Neuronal stem cell (in vitro differentiated cells): Measurements from ENCODE around the gene PHEX.

ENCODE experiments used
- DNase-seq: peaks from one replicate; pipeline ENCODE4 v3.0.0-alpha.2; 2013; ENCODE audit warnings: low spot score
- H2AFZ ChIP-seq: one replicate; pipeline ENCODE4 v1.6.1; 2013; ENCODE audit warnings: mild to moderate bottlenecking, low read length, inconsistent platforms
- H2AK5ac ChIP-seq: 2 replicates; pipeline ENCODE4 v1.6.1; 2013; ENCODE audit warnings: low read depth, mild to moderate bottlenecking, inconsistent platforms, low read length, moderate library complexity, mixed read lengths
- H2BK120ac ChIP-seq: 2 replicates; pipeline ENCODE4 v1.6.1; 2013; ENCODE audit warnings: low read depth, mild to moderate bottlenecking, inconsistent platforms, low read length, moderate library complexity, mixed read lengths
- H2BK12ac ChIP-seq: one replicate; pipeline ENCODE4 v1.6.1; 2013; ENCODE audit warnings: low read length, inconsistent platforms
- H2BK15ac ChIP-seq: 2 replicates; pipeline ENCODE4 v1.6.1; 2013; ENCODE audit warnings: mild to moderate bottlenecking, low read length, inconsistent platforms, mixed read lengths
- H2BK5ac ChIP-seq: one replicate; pipeline ENCODE4 v1.6.1; 2013; ENCODE audit warnings: inconsistent platforms, mild to moderate bottlenecking, low read length, moderate library complexity
- H3K14ac ChIP-seq: one replicate; pipeline ENCODE4 v1.6.1; 2013; ENCODE audit warnings: low read length, inconsistent platforms
- H3K18ac ChIP-seq: 2 replicates; pipeline ENCODE4 v1.6.1; 2013; ENCODE audit warnings: low read length, inconsistent platforms
- H3K23ac ChIP-seq: 2 replicates; pipeline ENCODE4 v1.6.1; 2013; ENCODE audit warnings: low read depth, mild to moderate bottlenecking, mixed read lengths, low read length, inconsistent platforms; ENCODE audit not compliant: poor library complexity
- H3K27ac ChIP-seq: replicated peaks from 3 replicates; pipeline ENCODE4 v1.5.1; 2013; ENCODE audit warnings: low read length, inconsistent platforms
- H3K27me3 ChIP-seq, 3 experiments: 2 replicates each; pipeline ENCODE4 v1.6.1; 2013; ENCODE audit warnings: low read length in 3 of 3, mild to moderate bottlenecking in 2 of 3, inconsistent platforms in 1 of 3, low read depth in 1 of 3, mixed read lengths in 1 of 3, moderate library complexity in 1 of 3; ENCODE audit not compliant: control insufficient read depth in 3 of 3, insufficient read depth in 3 of 3
- H3K36me3 ChIP-seq, 2 donors: replicated peaks in 1 of 2; 2 replicates each; pipeline ENCODE4 v1.6.1; 2013; ENCODE audit warnings: low read length in 2 of 2; ENCODE audit not compliant: control insufficient read depth in 2 of 2, insufficient read depth in 2 of 2
- H3K4ac ChIP-seq: 2 replicates; pipeline ENCODE4 v1.6.1; 2013; ENCODE audit warnings: inconsistent platforms, mild to moderate bottlenecking, low read length, moderate library complexity
- H3K4me1 ChIP-seq, 2 donors: 1 replicate in 1 of 2; 2 replicates in 1 of 2; pipeline ENCODE4 v1.6.1; 2013; ENCODE audit warnings: low read length in 2 of 2, low read depth in 1 of 2; ENCODE audit not compliant: control insufficient read depth in 2 of 2, insufficient read depth in 1 of 2
- H3K4me2 ChIP-seq: one replicate; pipeline ENCODE4 v1.6.1; 2013; ENCODE audit warnings: mild to moderate bottlenecking, low read length, inconsistent platforms; ENCODE audit not compliant: insufficient read depth, poor library complexity, severe bottlenecking
- H3K4me3 ChIP-seq, 2 donors: 2 replicates each; pipeline ENCODE4 v1.5.1; 2013; ENCODE audit warnings: low read length in 2 of 2, mild to moderate bottlenecking in 2 of 2, inconsistent platforms in 1 of 2, moderate library complexity in 1 of 2
- H3K79me1 ChIP-seq: one replicate; pipeline ENCODE4 v1.6.1; 2013; ENCODE audit warnings: low read depth, mild to moderate bottlenecking, inconsistent platforms, low read length, moderate library complexity
- H3K9ac ChIP-seq: one replicate; pipeline ENCODE4 v1.6.1; 2013; ENCODE audit warnings: mild to moderate bottlenecking, low read depth, low read length, inconsistent platforms; ENCODE audit not compliant: poor library complexity
- H3K9me3 ChIP-seq, 2 donors: replicated peaks in 1 of 2; 2 replicates each; pipeline versions ENCODE3 to v1.6.1; 2013; ENCODE audit warnings: low read length in 2 of 2, mild to moderate bottlenecking in 2 of 2, inconsistent platforms in 1 of 2, low read depth in 1 of 2, mixed read lengths in 1 of 2, moderate library complexity in 1 of 2; ENCODE audit not compliant: control insufficient read depth in 2 of 2, insufficient read depth in 1 of 2
- H4K8ac ChIP-seq: one replicate; pipeline ENCODE4 v1.6.1; 2013; ENCODE audit warnings: low read depth, mild to moderate bottlenecking, inconsistent platforms, low read length, moderate library complexity
- H4K91ac ChIP-seq: one replicate; pipeline ENCODE4 v1.6.1; 2013; ENCODE audit warnings: low read length, low read depth, mild to moderate bottlenecking, inconsistent platforms; ENCODE audit not compliant: poor library complexity
- WGBS, 2 donors: extraction: QIAGEN DNeasy Blood & Tissue Kit; methylation state at CpG; one replicate each; pipeline ENCODE4 v1.1.7; 2013; ENCODE audit warnings: missing lambda C conversion rate in 2 of 2, mixed read lengths in 1 of 2; ENCODE audit not compliant: insufficient read length in 2 of 2, insufficient replicate concordance in 1 of 2; ENCODE audit errors: extremely low coverage in 2 of 2; 5-methylcytosine and 5-hydroxymethylcytosine counted together

PHEX gene

GRCh38 chrX:22165732-22166457 is 133.8 kb downstream of the PHEX start:
- H3K27ac ChIP-seq = no peak overlapping the region
- no peak overlapping the region for H3K9ac ChIP-seq
- no peak overlapping the region for H2BK12ac ChIP-seq
- no peaks in the 10 kb centered on the region for H3K9me3 ChIP-seq
- WGBS, 2 donors = no CpG with 5 or more reads among the region's 4 CpGs
- no peak overlapping the region for H3K4me2 ChIP-seq
- DNase-seq = no peak
- H3K14ac ChIP-seq = no peak overlapping the region
- no peak overlapping the region for H3K4me3 ChIP-seq
- no peaks in the 10 kb centered on the region for H3K4me1 ChIP-seq
- H4K8ac ChIP-seq = no peak overlapping the region
- no peak overlapping the region for H2BK15ac ChIP-seq
- no peak overlapping the region for H2BK120ac ChIP-seq
- H2AFZ ChIP-seq = no peak overlapping the region
- no peaks in the 10 kb centered on the region for H3K36me3 ChIP-seq
- H3K18ac ChIP-seq = no peak overlapping the region
- H3K79me1 ChIP-seq = no peaks in the 10 kb centered on the region
- H2BK5ac ChIP-seq = no peak overlapping the region
- H4K91ac ChIP-seq = no peak overlapping the region
- no peaks in the 10 kb centered on the region for H3K27me3 ChIP-seq
- no peak overlapping the region for H3K23ac ChIP-seq
- no peak overlapping the region for H3K4ac ChIP-seq
- H2AK5ac ChIP-seq = no peak overlapping the region

DNA sequence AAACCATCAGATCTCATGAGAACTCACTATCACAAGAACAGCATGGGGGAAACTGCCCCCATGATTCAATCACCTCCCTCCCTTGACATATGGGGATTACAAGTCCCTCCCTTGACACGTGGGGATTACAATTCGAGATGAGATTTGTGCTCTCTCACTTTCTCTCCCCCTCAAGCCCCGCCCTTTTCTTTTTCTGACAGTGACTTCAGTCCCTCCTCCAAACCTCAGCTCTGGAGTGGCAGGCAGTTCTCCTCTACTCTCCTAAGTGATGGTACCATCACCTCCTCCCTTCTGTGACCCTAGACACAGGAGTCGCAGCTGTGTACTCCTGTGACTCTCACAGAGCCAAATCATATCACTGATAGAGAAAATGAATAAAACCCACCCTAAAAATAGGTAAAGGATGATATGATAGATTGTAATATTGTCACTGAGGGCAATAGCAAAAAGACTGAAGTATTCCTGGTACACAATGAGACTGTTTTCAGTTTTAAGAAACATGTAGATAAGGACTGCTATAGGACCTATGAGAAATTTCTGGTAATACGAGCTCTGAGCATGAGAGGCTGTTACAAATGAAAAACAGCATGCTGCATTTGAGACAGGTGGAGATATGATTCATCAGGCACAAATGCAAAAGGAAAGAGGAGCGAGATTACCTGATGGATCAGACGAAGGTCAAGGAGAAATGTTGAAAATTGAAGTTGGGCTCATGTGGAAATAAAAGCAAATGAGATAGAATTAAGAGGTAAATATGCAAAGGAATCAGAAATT is 139.3 kb downstream of the PHEX start:
- Histone ChIP-seq H2BK5ac (no peak overlapping the region), H3K36me3 (no peaks in the 10 kb centered on the region), H2BK12ac (no peak overlapping the region), H4K91ac (no peak overlapping the region), H3K18ac (no peak overlapping the region), H3K4ac (no peak overlapping the region), H3K4me2 (no peak overlapping the region), H3K4me3 (no peak overlapping the region), H3K14ac (no peak overlapping the region), H2BK120ac (no peak overlapping the region), H3K27me3 (no peaks in the 10 kb centered on the region), H3K27ac (no peak overlapping the region), H3K23ac (no peak overlapping the region), H3K79me1 (no peaks in the 10 kb centered on the region), H3K4me1 (no peaks in the 10 kb centered on the region), H2AK5ac (no peak overlapping the region), H4K8ac (no peak overlapping the region), H2BK15ac (no peak overlapping the region), H3K9me3 (no peaks in the 10 kb centered on the region), H2AFZ (no peak overlapping the region), H3K9ac (no peak overlapping the region)
- DNase-seq = no peak
- no CpG with 5 or more reads among the region's 7 CpGs for whole genome bisulfite sequencing, 2 donors

GRCh38 chrX:22173966-22174365 is 141.8 kb downstream of the PHEX start:
- H2BK15ac ChIP-seq = no peak overlapping the region
- no peak overlapping the region for H2AFZ ChIP-seq
- H3K9me3 ChIP-seq = no peaks in the 10 kb centered on the region
- WGBS, 2 donors = no CpG with 5 or more reads among the region's 5 CpGs
- no peak overlapping the region for H3K4me2 ChIP-seq
- no peak overlapping the region for H4K8ac ChIP-seq
- no peak overlapping the region for H3K9ac ChIP-seq
- no peak overlapping the region for H3K18ac ChIP-seq
- H3K4ac ChIP-seq = no peak overlapping the region
- no peaks in the 10 kb centered on the region for H3K4me1 ChIP-seq
- DNase-seq = no peak
- H2BK5ac ChIP-seq = no peak overlapping the region
- no peak overlapping the region for H3K14ac ChIP-seq
- H3K36me3 ChIP-seq = no peaks in the 10 kb centered on the region
- H2AK5ac ChIP-seq = no peak overlapping the region
- H3K27ac ChIP-seq = no peak overlapping the region
- no peaks in the 10 kb centered on the region for H3K27me3 ChIP-seq
- H2BK12ac ChIP-seq = no peak overlapping the region
- H3K79me1 ChIP-seq = no peaks in the 10 kb centered on the region
- no peak overlapping the region for H2BK120ac ChIP-seq
- no peak overlapping the region for H4K91ac ChIP-seq
- H3K4me3 ChIP-seq = no peak overlapping the region
- no peak overlapping the region for H3K23ac ChIP-seq

GRCh38 chrX:22177950-22178515 is 145.9 kb downstream of the PHEX start:
- H3K23ac ChIP-seq = no peak overlapping the region
- no peaks in the 10 kb centered on the region for H3K4me1 ChIP-seq
- no peak overlapping the region for H2BK5ac ChIP-seq
- no peak overlapping the region for H2BK120ac ChIP-seq
- H3K14ac ChIP-seq = no peak overlapping the region
- H4K91ac ChIP-seq = no peak overlapping the region
- H3K4me2 ChIP-seq = no peak overlapping the region
- H4K8ac ChIP-seq = no peak overlapping the region
- no peaks in the 10 kb centered on the region for H3K9me3 ChIP-seq
- H3K4me3 ChIP-seq = no peak overlapping the region
- no peaks in the 10 kb centered on the region for H3K27me3 ChIP-seq
- H3K79me1 ChIP-seq = no peaks in the 10 kb centered on the region
- no peak overlapping the region for H2BK15ac ChIP-seq
- no peak overlapping the region for H2BK12ac ChIP-seq
- no peak for DNase-seq
- no peak overlapping the region for H2AFZ ChIP-seq
- H3K9ac ChIP-seq = no peak overlapping the region
- no peaks in the 10 kb centered on the region for H3K36me3 ChIP-seq
- no peak overlapping the region for H3K18ac ChIP-seq
- H2AK5ac ChIP-seq = no peak overlapping the region
- no peak overlapping the region for H3K27ac ChIP-seq
- WGBS, 2 donors = no CpG with 5 or more reads among the region's 7 CpGs
- H3K4ac ChIP-seq = no peak overlapping the region
